OCI-LY1 (cell line): ENCODE results near the gene CSNK1E.

ENCODE experiments used
- CTCF ChIP-seq: fragments of 200-600 bp; sonication (generic), shearing (Covaris generic); IDR thresholded peaks from 2 replicates; pipeline ENCODE4 v1.5.1; 2017; ENCODE audit warnings: mild to moderate bottlenecking, antibody characterized with exemption, low read length, moderate library complexity, mixed read lengths
- EZH2 ChIP-seq: fragments of 200-600 bp; sonication (generic), shearing (Covaris generic); IDR thresholded peaks from 2 replicates; pipeline ENCODE4 v1.8.0; 2017; ENCODE audit warnings: borderline replicate concordance, mixed run types, mild to moderate bottlenecking, antibody characterized with exemption, low read length, moderate library complexity, mixed read lengths

- no peak for TF ChIP-seq CTCF
- no peak for TF ChIP-seq EZH2
Observed at GRCh38 chr22:38255697-38256096, 61.5 kb downstream of the CSNK1E start.
